Stimulated activated naive CD8-positive, alpha-beta T cell treated with anti-CD3 and anti-CD28 coated beads, Interleukin-15, Interleukin-2, amounts not matched to agents 100 ng/mL and 50 ng/mL, for 24 hours (primary cell): ENCODE data around the gene ANAPC16.
"Not testable (repeated sequence)": the region's sequence is repeated elsewhere in the genome, so short reads cannot be mapped to it uniquely, and the experiment has no call there.

Source experiments
- H3K27ac Mint-ChIP-seq: one replicate; pipeline ENCODE4 v1.8.0; 2021; ENCODE audit warnings: mild to moderate bottlenecking, mixed read lengths
- H3K27me3 Mint-ChIP-seq: one replicate; pipeline ENCODE4 v1.8.0; 2021; ENCODE audit warnings: mixed read lengths
- H3K36me3 Mint-ChIP-seq: one replicate; pipeline ENCODE4 v1.8.0; 2021; ENCODE audit warnings: low read depth, mixed read lengths
- H3K4me1 Mint-ChIP-seq: one replicate; pipeline ENCODE4 v1.8.0; 2021; ENCODE audit warnings: low read depth, mixed read lengths
- H3K4me3 Mint-ChIP-seq: one replicate; pipeline ENCODE4 v1.8.0; 2021; ENCODE audit warnings: mild to moderate bottlenecking, mixed read lengths
- H3K9me3 Mint-ChIP-seq: one replicate; pipeline ENCODE4 v1.8.0; 2021; ENCODE audit warnings: mixed read lengths

ANAPC16 gene

DNA sequence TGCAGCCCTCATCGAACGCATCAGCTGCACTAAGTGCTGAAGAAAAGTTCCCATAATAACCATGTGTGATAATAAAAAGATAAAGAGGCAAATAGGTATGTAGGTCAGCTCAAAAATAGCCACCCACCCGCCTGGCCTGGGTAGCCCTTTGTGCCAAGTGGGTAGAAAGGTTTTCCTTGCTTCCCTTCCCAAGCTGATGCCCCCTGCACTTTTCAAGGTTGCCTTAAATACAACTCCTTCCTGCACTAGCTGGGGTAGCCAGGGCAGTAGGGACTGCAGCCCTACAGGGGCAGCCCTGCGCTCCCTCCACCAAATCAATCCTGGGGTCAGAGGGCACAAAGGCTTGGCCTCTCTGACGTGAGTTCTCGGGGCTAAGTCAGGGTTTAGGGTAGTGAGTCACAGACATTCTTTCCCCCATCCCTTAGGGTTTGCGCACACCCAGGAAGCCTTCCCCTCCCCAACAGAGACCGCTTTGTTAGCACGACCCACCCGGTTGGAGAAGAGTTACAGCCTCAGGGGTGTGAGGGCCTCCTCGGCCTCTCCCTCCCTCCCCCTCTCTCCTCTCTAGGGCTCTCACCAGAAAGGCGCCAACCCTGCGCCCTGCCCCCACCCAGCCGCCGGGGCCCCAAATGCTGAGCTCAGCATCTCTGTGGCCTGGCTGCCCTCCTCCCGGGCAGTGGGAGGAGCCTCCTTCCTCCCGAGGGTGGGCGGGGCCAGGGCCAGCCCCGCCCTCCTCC, 44.6 kb downstream of the ANAPC16 start:
- H3K4me3 Mint-ChIP-seq: peak overlapping the region; percentile 86
- H3K27me3 Mint-ChIP-seq: no peaks in the 10 kb centered on the region
- H3K27ac Mint-ChIP-seq: peak overlapping the region; percentile 99
- no peaks in the 10 kb centered on the region for H3K36me3 Mint-ChIP-seq
- no peaks in the 10 kb centered on the region for H3K9me3 Mint-ChIP-seq
- peaks cover 74% of the 10 kb centered on the region for H3K4me1 Mint-ChIP-seq

DNA sequence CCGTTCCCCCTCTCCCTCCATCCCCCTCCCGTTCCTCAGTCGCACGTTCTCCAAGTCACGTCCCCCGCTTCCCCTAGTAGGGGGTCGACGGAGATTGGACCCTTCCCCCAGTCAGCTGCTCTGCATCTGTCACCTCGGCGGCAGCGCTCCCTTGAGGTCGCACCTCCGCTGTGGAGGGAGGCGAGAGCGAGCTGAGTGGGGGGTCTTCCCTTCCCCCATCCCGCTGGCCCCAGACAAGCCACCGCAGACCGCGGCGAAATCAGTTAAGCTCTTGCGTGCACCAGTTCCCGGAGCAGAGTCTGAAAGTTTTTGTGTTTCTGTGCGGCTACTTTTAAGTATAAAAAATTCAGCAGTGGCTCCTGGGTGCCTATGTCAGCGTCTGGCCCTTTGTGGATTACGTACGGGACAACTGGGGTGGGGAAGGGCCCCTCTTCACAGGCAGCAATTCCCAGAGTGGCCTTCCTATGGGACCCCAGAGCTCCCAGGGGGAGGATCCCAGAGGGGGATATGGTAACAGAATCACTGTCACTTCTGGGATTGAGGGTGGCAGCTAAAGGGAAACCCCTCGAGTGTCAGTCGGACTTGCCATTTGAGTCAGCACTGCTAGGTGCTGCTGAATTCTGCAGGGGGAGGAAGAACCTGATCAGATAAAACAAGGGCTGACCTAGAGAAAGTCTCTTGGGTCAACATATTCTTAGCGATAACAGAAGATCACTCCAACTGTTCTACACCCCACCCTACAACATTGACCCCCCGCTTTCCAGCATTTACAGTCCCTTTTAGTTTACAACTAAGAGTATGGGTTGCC, 45.4 kb downstream of the ANAPC16 start:
- peak overlapping the region; percentile 99 for H3K27ac Mint-ChIP-seq
- H3K36me3 Mint-ChIP-seq: no peaks in the 10 kb centered on the region
- no peaks in the 10 kb centered on the region for H3K27me3 Mint-ChIP-seq
- H3K9me3 Mint-ChIP-seq: no peaks in the 10 kb centered on the region
- peaks cover 67% of the 10 kb centered on the region for H3K4me1 Mint-ChIP-seq
- H3K4me3 Mint-ChIP-seq: peak overlapping the region; percentile 86

DNA sequence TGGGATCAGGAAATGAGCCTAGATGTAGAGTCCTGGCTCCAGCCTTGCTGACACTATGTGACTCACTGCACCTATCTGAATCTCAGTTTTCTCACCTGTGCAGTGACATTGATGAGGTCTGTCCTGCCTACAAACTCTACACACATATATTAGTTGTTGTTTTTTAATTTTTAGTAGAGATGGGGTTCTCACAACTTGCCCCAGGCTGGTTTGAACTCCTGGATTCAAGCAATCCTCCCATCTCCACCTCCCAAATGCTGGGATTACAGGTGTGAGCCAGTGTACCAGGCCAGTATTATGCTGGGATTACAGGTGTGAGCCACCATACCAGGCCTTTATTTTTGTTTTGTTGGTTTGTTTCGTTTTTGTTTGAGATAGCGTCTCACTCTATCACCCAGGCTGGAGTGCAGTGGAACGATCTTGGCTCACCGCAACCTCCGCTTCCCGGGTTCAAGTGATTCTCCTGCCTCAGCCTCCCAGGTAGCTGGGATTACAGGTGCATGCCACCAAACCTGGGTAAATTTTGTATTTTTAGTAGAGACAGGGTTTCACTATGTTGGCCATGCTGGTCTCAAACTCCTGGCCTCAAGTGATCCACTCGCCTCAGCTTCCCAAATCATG, 46.1 kb downstream of the ANAPC16 start:
- Mint-ChIP-seq H3K27me3 (no peaks in the 10 kb centered on the region), H3K9me3 (no peaks in the 10 kb centered on the region), H3K36me3 (no peaks in the 10 kb centered on the region), H3K4me3 (peak overlapping the region; percentile 86), H3K27ac (peak overlapping the region; percentile 99), H3K4me1 (peaks cover 59% of the 10 kb centered on the region)

DNA sequence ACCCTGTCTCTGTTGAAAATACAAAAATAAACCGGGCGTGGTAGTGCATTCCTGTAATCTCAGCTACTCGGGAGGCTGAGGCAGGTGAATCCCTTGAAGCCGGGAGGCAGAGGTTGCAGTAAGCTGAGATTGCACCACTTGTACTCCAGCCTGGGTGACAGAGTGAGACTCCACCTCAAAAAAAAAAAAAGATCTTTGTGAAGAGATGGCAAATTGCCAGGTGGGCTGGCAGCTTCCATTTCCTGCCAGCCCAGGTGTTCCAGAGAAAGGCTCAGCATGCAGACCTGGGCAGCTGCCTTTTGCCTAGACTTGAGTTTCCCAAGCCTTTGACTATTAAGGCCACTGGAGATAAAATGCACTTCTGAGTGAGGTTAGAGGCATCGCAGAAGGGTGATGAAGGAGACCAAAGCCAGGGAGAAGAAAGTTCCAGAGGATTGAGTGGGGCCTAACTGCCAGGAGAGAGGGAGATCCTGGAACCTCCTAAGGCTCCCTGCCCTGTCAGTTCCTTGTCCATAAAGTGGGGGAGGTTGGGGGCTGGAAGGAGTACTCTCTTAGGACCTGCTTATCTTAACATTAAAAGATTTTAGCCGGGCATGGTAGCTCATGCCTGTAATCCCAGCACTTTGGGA, 47.9 kb downstream of the ANAPC16 start:
- Mint-ChIP-seq H3K4me1 (peaks cover 48% of the 10 kb centered on the region), H3K36me3 (no peaks in the 10 kb centered on the region), H3K4me3 (no peak overlapping the region), H3K27ac (peak overlapping the region; percentile 26), H3K27me3 (no peaks in the 10 kb centered on the region), H3K9me3 (no peaks in the 10 kb centered on the region)

DNA sequence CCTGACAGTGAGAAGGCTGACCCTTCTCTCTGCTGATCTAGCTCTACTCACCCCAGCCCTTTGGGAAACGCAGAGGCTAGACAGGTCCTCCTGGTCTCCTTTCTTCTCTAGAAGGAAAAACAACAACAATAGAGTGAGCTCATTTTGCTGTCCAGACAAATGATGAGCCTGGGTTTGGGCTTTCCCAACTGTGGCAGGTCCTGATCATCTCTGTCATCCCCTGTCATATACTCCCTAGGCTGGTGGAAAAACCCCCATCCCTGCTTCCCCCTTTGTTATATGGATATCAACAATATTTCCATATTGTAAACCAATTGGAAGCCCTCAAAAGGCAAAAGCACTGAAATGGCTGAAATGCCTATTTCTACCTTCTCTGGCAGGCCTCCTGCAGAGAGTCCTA, 48.7 kb downstream of the ANAPC16 start:
- no peaks in the 10 kb centered on the region for H3K9me3 Mint-ChIP-seq
- H3K27ac Mint-ChIP-seq: no peak overlapping the region
- no peaks in the 10 kb centered on the region for H3K36me3 Mint-ChIP-seq
- H3K27me3 Mint-ChIP-seq: no peaks in the 10 kb centered on the region
- H3K4me1 Mint-ChIP-seq: peaks cover 39% of the 10 kb centered on the region
- no peak overlapping the region for H3K4me3 Mint-ChIP-seq

DNA sequence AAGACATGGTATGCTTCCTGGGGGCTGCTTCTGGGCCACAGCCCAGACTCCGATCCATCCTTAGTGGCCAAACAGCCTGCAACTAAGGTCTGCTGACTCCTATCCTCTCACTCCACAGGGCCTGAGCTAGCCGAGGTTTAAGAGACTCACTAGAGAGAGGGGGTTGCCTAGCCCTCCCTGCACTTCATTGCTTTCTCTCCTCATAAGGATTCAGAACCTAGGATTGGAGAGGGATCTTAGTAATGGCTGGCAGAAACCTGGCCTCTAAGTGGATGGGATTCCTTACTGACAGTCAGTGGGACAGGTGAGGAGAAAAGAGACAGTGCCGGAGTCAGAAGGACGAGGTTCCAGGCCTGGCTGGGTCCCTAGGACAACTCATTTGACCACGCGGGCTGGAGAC, 49.7 kb downstream of the ANAPC16 start:
- no peak overlapping the region for H3K4me3 Mint-ChIP-seq
- no peaks in the 10 kb centered on the region for H3K27me3 Mint-ChIP-seq
- peaks cover 33% of the 10 kb centered on the region for H3K4me1 Mint-ChIP-seq
- no peak overlapping the region for H3K27ac Mint-ChIP-seq
- no peaks in the 10 kb centered on the region for H3K36me3 Mint-ChIP-seq
- no peaks in the 10 kb centered on the region for H3K9me3 Mint-ChIP-seq

DNA sequence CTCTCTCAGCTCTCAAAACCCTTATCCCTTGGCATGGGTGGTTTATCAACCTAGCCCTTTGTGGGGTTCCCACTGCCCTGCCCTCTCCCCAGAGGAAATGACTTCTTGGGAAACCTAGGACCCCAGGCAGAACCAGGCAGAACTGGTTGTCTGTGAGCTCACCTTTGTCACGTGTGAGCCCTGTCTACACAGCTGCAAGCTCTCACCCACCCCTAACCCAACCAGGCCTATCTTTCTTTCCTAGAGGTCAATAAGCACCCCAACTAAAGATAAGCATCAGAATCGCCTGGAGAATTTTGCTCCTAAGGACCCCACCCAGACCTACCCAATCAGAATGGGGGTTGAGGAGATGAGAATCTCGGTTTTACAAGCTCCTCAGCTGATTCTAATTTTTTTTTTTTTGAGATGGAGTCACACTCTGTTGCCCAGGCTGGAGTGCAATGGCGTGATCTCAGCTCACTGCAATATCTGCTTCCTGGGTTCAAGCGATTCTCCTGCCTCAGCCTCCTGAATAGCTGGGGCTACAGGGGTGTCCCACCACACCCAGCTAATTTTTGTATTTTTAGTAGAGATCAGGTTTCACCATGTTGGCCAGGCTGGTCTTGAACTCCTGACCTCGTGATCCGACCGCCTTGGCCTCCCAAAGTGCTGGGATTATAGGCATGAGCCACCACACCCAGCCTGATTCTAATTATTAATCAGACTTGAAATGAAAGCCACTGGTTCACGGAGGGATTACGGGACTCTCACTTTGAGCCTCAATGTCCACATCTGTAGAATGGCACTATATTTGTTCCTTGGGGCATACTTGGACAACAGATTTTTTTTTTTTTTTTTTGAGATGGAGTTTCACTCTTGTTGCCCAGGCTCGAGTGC, 50.4 kb downstream of the ANAPC16 start:
- Mint-ChIP-seq H3K27ac (no peak overlapping the region), H3K9me3 (no peaks in the 10 kb centered on the region), H3K27me3 (no peaks in the 10 kb centered on the region), H3K36me3 (no peaks in the 10 kb centered on the region), H3K4me1 (peaks cover 36% of the 10 kb centered on the region), H3K4me3 (no peak overlapping the region)

DNA sequence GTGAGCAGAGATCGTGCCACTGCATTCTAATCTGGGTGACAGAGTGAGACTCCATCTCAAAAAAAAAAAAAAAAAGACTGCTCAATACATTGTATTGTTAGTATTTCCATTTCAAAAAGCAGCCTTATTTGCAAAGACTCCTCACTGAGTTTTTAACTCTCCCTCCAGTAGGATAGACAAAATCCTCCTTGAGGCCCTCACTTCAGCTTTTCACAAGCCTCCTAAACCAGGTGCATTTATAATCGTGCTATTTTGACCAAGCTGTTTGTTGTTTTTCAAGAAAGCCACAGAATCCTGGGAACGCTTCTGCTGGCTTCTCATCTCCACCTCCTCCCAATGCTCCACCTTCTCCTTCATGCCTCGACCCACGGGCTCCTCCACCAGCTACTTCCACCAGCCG, 51.6 kb downstream of the ANAPC16 start:
- no peaks in the 10 kb centered on the region for H3K9me3 Mint-ChIP-seq
- H3K4me3 Mint-ChIP-seq: no peak overlapping the region
- no peaks in the 10 kb centered on the region for H3K36me3 Mint-ChIP-seq
- no peak overlapping the region for H3K27ac Mint-ChIP-seq
- H3K27me3 Mint-ChIP-seq: no peaks in the 10 kb centered on the region
- H3K4me1 Mint-ChIP-seq: peaks cover 31% of the 10 kb centered on the region

DNA sequence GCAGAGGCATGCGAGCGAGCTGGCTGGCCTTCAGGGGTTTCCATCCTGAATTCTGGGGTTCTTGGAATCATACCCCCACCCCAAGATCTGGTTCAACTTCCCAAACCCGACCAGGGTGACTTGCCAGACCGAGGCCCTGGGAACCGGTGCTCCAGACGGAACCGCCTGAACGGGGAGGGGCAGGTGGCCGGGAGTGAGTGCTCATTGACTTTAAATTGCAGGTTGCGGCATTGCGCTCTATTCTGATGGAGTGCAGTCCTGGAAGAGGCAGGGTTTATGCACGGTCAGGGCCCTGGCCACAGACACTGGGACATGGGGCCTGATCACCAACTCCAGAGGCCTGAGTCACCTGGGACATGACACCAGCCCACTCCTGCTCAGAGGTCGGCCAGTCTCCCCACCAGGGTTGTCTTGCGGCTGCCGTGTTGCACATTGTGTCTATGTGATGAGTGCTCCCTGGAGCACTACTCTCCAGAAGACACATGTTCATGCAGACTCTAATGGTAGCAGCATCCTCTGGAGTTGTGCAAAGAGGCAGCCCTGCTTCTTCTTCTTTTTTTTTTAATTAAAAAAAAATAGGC, 52.1 kb downstream of the ANAPC16 start:
- no peaks in the 10 kb centered on the region for H3K27me3 Mint-ChIP-seq
- no peaks in the 10 kb centered on the region for H3K9me3 Mint-ChIP-seq
- H3K4me3 Mint-ChIP-seq: no peak overlapping the region
- H3K4me1 Mint-ChIP-seq: peaks cover 36% of the 10 kb centered on the region
- H3K27ac Mint-ChIP-seq: no peak overlapping the region
- H3K36me3 Mint-ChIP-seq: no peaks in the 10 kb centered on the region

DNA sequence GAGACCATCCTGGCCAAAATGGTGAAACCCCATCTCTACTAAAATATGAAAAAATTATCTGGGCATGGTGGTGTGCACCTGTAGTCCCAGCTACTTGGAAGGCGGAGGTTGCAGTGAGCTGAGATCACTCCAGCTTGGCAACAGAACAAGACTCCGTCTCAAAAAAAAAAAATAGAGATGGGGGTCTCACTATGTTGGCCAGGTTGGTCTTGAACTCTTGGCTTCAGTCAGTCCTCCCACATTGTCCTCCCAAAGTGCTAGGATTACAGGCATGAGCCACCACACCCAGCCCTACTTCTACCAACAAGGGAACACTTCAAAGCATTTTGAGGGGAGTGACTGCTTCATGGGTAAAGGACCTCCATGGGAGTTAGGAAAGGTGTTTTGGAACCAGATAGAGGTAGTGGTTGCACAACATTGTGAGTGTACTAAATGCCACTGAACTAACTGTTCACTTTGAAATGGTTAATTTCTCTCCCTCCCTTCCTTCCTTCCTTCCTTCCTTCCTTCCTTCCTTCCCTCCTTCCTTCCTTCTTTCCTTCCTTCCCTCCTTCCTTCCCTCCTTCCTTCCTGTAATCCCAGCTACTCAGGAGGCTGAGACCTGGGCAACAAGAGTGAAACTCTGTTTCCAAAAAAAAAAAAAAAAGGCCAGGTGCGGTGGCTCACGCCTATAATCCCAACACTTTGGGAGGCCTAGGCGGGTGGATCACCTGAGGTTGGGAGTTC, 52.8 kb downstream of the ANAPC16 start:
- not testable (repeated sequence) for H3K36me3 Mint-ChIP-seq, H3K27me3 Mint-ChIP-seq, H3K9me3 Mint-ChIP-seq, H3K27ac Mint-ChIP-seq, H3K4me3 Mint-ChIP-seq
- peaks cover 37% of the 10 kb centered on the region for H3K4me1 Mint-ChIP-seq

DNA sequence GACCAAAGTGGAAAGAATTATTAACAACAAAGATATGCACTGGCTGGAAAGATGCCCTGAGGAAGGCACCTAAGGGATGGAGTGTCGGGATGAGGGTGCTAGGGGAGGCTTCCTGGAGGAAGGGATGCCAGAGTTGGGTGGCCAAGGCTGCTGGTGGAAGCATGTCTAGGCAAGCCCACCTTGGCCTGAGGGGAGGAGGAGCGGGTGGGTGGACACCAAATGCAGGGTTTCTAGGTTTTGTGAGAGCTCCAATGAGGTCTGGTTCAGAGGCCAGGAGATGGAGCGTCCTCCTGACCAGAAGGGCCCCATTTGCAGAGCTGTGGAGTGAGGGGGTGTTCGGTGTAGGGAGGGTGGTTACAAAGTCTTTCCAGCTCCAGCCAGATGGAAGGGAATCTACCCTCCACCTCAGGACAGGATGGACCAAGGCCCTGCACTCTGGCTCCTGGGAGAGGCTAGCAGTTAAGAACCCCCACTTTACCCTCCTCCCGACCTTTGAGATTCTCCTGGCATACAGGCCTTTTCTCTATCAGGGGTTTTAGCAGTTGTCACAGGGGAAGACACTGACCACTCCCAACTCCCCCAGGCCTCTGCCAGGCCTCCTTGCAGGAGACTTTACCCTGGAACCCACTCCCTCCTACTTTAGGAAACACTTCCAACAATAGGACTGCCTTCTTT, 54.9 kb downstream of the ANAPC16 start:
- peak overlapping the region; percentile 18 for H3K27ac Mint-ChIP-seq
- no peaks in the 10 kb centered on the region for H3K27me3 Mint-ChIP-seq
- H3K4me1 Mint-ChIP-seq: peaks cover 37% of the 10 kb centered on the region
- H3K9me3 Mint-ChIP-seq: no peaks in the 10 kb centered on the region
- peak overlapping the region; percentile 4 for H3K4me3 Mint-ChIP-seq
- peaks cover 21% of the 10 kb centered on the region for H3K36me3 Mint-ChIP-seq

DNA sequence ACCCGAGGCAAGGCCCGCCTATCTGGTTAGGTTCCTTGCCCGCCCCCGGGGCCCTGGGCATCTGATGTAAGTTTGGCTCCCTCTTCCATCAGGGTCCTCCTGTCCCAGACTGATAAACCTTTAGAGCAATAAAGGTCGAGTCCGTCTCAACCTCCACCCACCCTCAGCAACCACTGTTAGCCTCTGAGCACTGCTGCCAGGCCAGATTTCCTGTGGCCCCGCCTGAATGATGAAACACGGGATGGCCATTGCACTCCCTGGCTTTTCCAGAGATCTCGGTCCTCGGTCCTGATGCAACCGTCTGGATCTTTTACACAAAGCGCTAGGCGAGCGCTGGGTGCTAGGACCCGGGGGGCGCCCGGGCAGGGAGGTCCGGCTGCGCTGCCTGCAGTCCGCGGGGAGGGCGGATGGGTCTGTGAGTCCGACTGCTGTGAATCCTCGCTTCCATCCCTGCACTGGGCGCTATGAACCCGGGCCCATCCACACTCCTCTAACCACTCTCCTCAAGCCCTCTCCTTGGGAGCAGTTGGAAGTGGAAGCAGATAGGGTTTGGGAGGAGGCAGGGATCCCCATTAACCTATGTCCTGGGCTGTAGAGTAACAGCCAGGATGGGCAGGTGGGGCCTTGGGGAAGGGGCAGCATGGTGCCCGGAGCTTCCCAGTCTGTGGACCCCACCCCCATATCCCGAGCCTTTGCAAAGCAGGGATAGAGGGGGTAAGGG, 57.0 kb downstream of the ANAPC16 start:
- Mint-ChIP-seq H3K4me3 (peak overlapping the region; percentile 92), H3K27me3 (no peaks in the 10 kb centered on the region), H3K4me1 (peaks cover 50% of the 10 kb centered on the region), H3K27ac (peak overlapping the region; percentile 94), H3K36me3 (peaks cover 34% of the 10 kb centered on the region), H3K9me3 (no peaks in the 10 kb centered on the region)
